ENCODE results near the gene DCTPP1. TPM values are rescaled to one million over a fixed set of nuclear protein-coding genes. Genes with fewer than 3 reads are reported as not detected.

DCTPP1 gene
- polyA plus RNA-seq, 3 donors = 10.5 to 45.5 (median 32.2) TPM

GRCh38 chr16:30380072-30380802 lies 49.6 kb downstream of the DCTPP1 start:
- H3K36me3 ChIP-seq (replicated peaks in 1 of 2; ENCODE audit: control insufficient read depth in 1 of 2, insufficient read depth in 2 of 2, low read length in 2 of 2) = no peaks in the 10 kb centered on the region
- H3K27me3 ChIP-seq (ENCODE audit: control insufficient read depth in 2 of 2, insufficient read depth in 2 of 2, low read length in 2 of 2) = peaks cover 0 to 3% of the 10 kb centered on the region in 2 donors
- H3K4me2 ChIP-seq (replicated peaks; ENCODE audit: extremely low read depth, low read length, poor library complexity, severe bottlenecking) = no peak overlapping the region
- H3K9me3 ChIP-seq (replicated peaks in 1 of 2; ENCODE audit: control insufficient read depth in 1 of 2, insufficient read depth in 1 of 2, low read length in 2 of 2) = no peaks in the 10 kb centered on the region
- Mint-ChIP-seq H3K4me1 (peaks cover 29% of the 10 kb centered on the region), H3K9me3 (no peaks in the 10 kb centered on the region), H3K36me3 (no peaks in the 10 kb centered on the region), H3K27me3 (ENCODE audit: low read depth in 3 of 3) (peaks cover 10 to 12% (median 11%) of the 10 kb centered on the region in 3 donors), H3K27ac (peak overlapping the region in 2 of 7 donors; percentile 10 to 61), H3K4me3 (no peak overlapping the region)
- TF ChIP-seq, protein P1, sequence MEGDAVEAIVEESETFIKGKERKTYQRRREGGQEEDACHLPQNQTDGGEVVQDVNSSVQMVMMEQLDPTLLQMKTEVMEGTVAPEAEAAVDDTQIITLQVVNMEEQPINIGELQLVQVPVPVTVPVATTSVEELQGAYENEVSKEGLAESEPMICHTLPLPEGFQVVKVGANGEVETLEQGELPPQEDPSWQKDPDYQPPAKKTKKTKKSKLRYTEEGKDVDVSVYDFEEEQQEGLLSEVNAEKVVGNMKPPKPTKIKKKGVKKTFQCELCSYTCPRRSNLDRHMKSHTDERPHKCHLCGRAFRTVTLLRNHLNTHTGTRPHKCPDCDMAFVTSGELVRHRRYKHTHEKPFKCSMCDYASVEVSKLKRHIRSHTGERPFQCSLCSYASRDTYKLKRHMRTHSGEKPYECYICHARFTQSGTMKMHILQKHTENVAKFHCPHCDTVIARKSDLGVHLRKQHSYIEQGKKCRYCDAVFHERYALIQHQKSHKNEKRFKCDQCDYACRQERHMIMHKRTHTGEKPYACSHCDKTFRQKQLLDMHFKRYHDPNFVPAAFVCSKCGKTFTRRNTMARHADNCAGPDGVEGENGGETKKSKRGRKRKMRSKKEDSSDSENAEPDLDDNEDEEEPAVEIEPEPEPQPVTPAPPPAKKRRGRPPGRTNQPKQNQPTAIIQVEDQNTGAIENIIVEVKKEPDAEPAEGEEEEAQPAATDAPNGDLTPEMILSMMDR (IDR thresholded peaks at IDR 0.05) = no peak
- WGBS (ENCODE audit: insufficient coverage) = 95% methylated on average over 3 of the region's 4 CpGs
- no peaks in the 10 kb centered on the region for H4K20me1 ChIP-seq (ENCODE audit: insufficient read depth, low read length)
- intact Hi-C loops (cut with micrococcal nuclease) = loop anchor here in 1 of 2 donors (2.0 kb wide), 1 partner anchor 15 kb away; the partner anchor contains the start of gene ZNF48
- no peak overlapping the region for H3K4me3 ChIP-seq (replicated peaks in 1 of 3; ENCODE audit: low read depth in 2 of 3, low read length in 3 of 3)
- no peak overlapping the region for H3K27ac ChIP-seq (ENCODE audit: low read depth in 1 of 2, low read length in 2 of 2)
- peaks cover 30 to 42% of the 10 kb centered on the region in 2 donors for H3K4me1 ChIP-seq (ENCODE audit: control insufficient read depth in 1 of 2, insufficient read depth in 2 of 2, low read length in 2 of 2)
- no peak overlapping the region for H2AFZ ChIP-seq (ENCODE audit: insufficient read depth, low read depth, low read length, poor library complexity, severe bottlenecking)
- H3K79me2 ChIP-seq (ENCODE audit: insufficient read depth, low read length) = peaks cover 7% of the 10 kb centered on the region
- no peak overlapping the region for H3K9ac ChIP-seq (ENCODE audit: insufficient read depth, low read length, poor library complexity, severe bottlenecking)
- no peak for DNase-seq

- Histone ChIP-seq H3K36me3 (replicated peaks in 1 of 2; ENCODE audit: control insufficient read depth in 1 of 2, insufficient read depth in 2 of 2, low read length in 2 of 2) (no peaks in the 10 kb centered on the region), H3K27ac (ENCODE audit: low read depth in 1 of 2, low read length in 2 of 2) (peak overlapping the region; percentile 100), H3K27me3 (ENCODE audit: control insufficient read depth in 2 of 2, insufficient read depth in 2 of 2, low read length in 2 of 2) (peaks cover 0 to 3% of the 10 kb centered on the region in 2 donors), H3K9ac (ENCODE audit: insufficient read depth, low read length, poor library complexity, severe bottlenecking) (peak overlapping the region; percentile 99), H4K20me1 (ENCODE audit: insufficient read depth, low read length) (no peaks in the 10 kb centered on the region), H3K79me2 (ENCODE audit: insufficient read depth, low read length) (peaks cover 7% of the 10 kb centered on the region), H2AFZ (ENCODE audit: insufficient read depth, low read depth, low read length, poor library complexity, severe bottlenecking) (peak overlapping the region; percentile 76), H3K4me3 (replicated peaks in 1 of 3; ENCODE audit: low read depth in 2 of 3, low read length in 3 of 3) (peak overlapping the region; percentile 50 to 77 (median 74)), H3K9me3 (replicated peaks in 1 of 2; ENCODE audit: control insufficient read depth in 1 of 2, insufficient read depth in 1 of 2, low read length in 2 of 2) (no peaks in the 10 kb centered on the region), H3K4me1 (ENCODE audit: control insufficient read depth in 1 of 2, insufficient read depth in 2 of 2, low read length in 2 of 2) (peaks cover 30 to 42% of the 10 kb centered on the region in 2 donors), H3K4me2 (replicated peaks; ENCODE audit: extremely low read depth, low read length, poor library complexity, severe bottlenecking) (peak overlapping the region; percentile 78)
- no peaks in the 10 kb centered on the region for H3K36me3 Mint-ChIP-seq
- no peak for DNase-seq
- TF ChIP-seq, protein P1 (IDR thresholded peaks at IDR 0.05) = no peak
- intact Hi-C loops (cut with micrococcal nuclease) = loop anchor here (2.0 to 10.0 kb wide), 3 partner anchors 44 to 336 kb away; partner anchors contain the start of genes FBRS (in 1 of the 2) and PRR14 (in 1 of the 2)
- H3K27me3 Mint-ChIP-seq (ENCODE audit: low read depth in 3 of 3) = peaks cover 4 to 11% (median 8%) of the 10 kb centered on the region in 3 donors
- H3K9me3 Mint-ChIP-seq = no peaks in the 10 kb centered on the region
- 26% methylated on average over 22 of the region's 27 CpGs for WGBS (ENCODE audit: insufficient coverage)
- peak overlapping the region; percentile 91 to 95 for H3K4me3 Mint-ChIP-seq
- peaks cover 29% of the 10 kb centered on the region for H3K4me1 Mint-ChIP-seq
- H3K27ac Mint-ChIP-seq = peak overlapping the region in 5 of 7 donors; percentile 54 to 100 (median 100)
Observed at GRCh38 chr16:30379158-30379783, 50.6 kb downstream of the DCTPP1 start.
